Measurements from ENCODE around the gene PEMT.

The PEMT gene

DNA sequence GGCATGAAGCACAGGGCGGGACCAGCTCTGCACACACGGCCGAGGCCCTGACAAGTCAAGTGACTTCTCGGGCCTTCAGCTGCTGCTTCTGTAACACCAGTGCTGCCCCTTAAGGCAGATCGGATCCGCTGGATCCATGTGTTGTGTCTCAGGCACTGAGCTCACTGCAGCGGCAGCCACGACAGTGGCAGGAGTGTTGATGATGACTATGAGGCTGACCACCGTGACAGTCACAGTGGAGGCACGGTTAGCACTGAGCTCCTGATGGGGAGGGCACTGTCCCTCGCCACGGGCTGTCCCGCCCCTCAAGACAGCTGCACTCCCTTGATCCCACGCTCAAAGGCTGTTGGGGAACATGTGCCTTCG lies 29.4 kb downstream of the PEMT start:
- no peak overlapping the region for H2AK5ac ChIP-seq (ENCODE audit: low read length)

GRCh38 chr17:17561408-17562145 lies 29.9 kb downstream of the PEMT start:
- Histone ChIP-seq H4K8ac (ENCODE audit: low read depth, low read length) (no peak overlapping the region), H3K23ac (ENCODE audit: low read length) (no peak overlapping the region), H3K18ac (ENCODE audit: low read length) (no peak overlapping the region), H2BK5ac (ENCODE audit: low read depth, low read length, poor library complexity) (no peak overlapping the region), H4K12ac (ENCODE audit: low read depth, low read length) (no peak overlapping the region), H2AK5ac (ENCODE audit: low read length) (no peak overlapping the region), H3K4ac (ENCODE audit: low read depth, low read length) (no peak overlapping the region), H3K4me3 (ENCODE audit: low read depth, low read length) (no peak overlapping the region), H2AFZ (ENCODE audit: insufficient read depth, low read length, poor library complexity) (no peak overlapping the region), H2BK120ac (ENCODE audit: insufficient read depth, low read length, poor library complexity) (no peak overlapping the region), H3K14ac (ENCODE audit: low read length) (no peak overlapping the region), H2BK12ac (ENCODE audit: low read length) (no peak overlapping the region), H3K36me3 (ENCODE audit: control insufficient read depth in 1 of 2, insufficient read depth in 2 of 2, low read length in 2 of 2) (no peaks in the 10 kb centered on the region), H3K9ac (ENCODE audit: low read length) (no peak overlapping the region), H3K27me3 (ENCODE audit: insufficient read depth, low read length) (no peaks in the 10 kb centered on the region), H3K79me2 (ENCODE audit: control insufficient read depth, insufficient read depth, low read length, poor library complexity) (no peaks in the 10 kb centered on the region), H3K9me3 (ENCODE audit: insufficient read depth, low read depth, low read length) (no peaks in the 10 kb centered on the region), H4K91ac (ENCODE audit: low read depth, low read length) (no peak overlapping the region), H3K4me1 (ENCODE audit: control insufficient read depth in 1 of 2, insufficient read depth in 2 of 2, low read length in 2 of 2) (no peaks in the 10 kb centered on the region), H3K4me2 (ENCODE audit: low read length) (no peak overlapping the region), H3K27ac (ENCODE audit: low read depth, low read length) (no peak overlapping the region), H3K79me1 (ENCODE audit: low read length) (no peaks in the 10 kb centered on the region)
- WGBS (ENCODE audit: extremely low coverage, insufficient coverage, insufficient read length): no CpG with 5 or more reads among the region's 30 CpGs
- DNase-seq: no peak

More for the DNA sequence above, 29.4 kb downstream of the PEMT start:
- H3K36me3 ChIP-seq (ENCODE audit: control insufficient read depth in 1 of 2, insufficient read depth in 2 of 2, low read length in 2 of 2): no peaks in the 10 kb centered on the region
- no peak overlapping the region for H3K4me3 ChIP-seq (ENCODE audit: low read depth, low read length)
- no CpG with 5 or more reads among the region's 15 CpGs for WGBS (ENCODE audit: extremely low coverage, insufficient coverage, insufficient read length)
- H3K79me1 ChIP-seq (ENCODE audit: low read length): no peaks in the 10 kb centered on the region
- H3K4me1 ChIP-seq (ENCODE audit: control insufficient read depth in 1 of 2, insufficient read depth in 2 of 2, low read length in 2 of 2): no peaks in the 10 kb centered on the region
- no peaks in the 10 kb centered on the region for H3K79me2 ChIP-seq (ENCODE audit: control insufficient read depth, insufficient read depth, low read length, poor library complexity)
- no peak for DNase-seq
- no peak overlapping the region for H3K14ac ChIP-seq (ENCODE audit: low read length)
- no peak overlapping the region for H2BK120ac ChIP-seq (ENCODE audit: insufficient read depth, low read length, poor library complexity)
- H3K18ac ChIP-seq (ENCODE audit: low read length): no peak overlapping the region
- H3K23ac ChIP-seq (ENCODE audit: low read length): no peak overlapping the region
- H3K27ac ChIP-seq (ENCODE audit: low read depth, low read length): no peak overlapping the region
- no peak overlapping the region for H2BK5ac ChIP-seq (ENCODE audit: low read depth, low read length, poor library complexity)
- H3K4me2 ChIP-seq (ENCODE audit: low read length): no peak overlapping the region
- no peak overlapping the region for H4K8ac ChIP-seq (ENCODE audit: low read depth, low read length)
- no peak overlapping the region for H3K4ac ChIP-seq (ENCODE audit: low read depth, low read length)
- H3K27me3 ChIP-seq (ENCODE audit: insufficient read depth, low read length): no peaks in the 10 kb centered on the region
- H3K9ac ChIP-seq (ENCODE audit: low read length): no peak overlapping the region
- H2BK12ac ChIP-seq (ENCODE audit: low read length): no peak overlapping the region
- no peak overlapping the region for H2AFZ ChIP-seq (ENCODE audit: insufficient read depth, low read length, poor library complexity)
- no peak overlapping the region for H4K12ac ChIP-seq (ENCODE audit: low read depth, low read length)
- H3K9me3 ChIP-seq (ENCODE audit: insufficient read depth, low read depth, low read length): no peaks in the 10 kb centered on the region
- no peak overlapping the region for H4K91ac ChIP-seq (ENCODE audit: low read depth, low read length)

DNA sequence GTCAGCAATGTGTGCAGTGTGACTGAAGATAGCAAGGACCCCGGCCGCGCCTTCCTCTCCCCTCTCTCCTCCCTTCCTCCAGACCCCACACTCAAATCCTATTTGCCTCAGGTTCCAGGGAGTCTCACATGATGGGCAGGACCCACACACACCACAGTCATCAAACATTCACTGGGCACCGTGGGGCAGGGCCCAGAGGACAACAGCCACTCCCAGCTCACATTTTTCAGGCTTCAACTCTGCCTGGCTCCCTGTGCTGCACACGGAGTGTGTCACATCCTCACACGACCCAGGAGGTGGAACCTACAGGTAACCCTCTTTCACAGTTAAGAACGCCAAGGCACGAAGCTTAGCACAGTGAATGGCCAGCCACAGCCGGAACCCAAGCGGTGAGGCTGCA lies 30.5 kb downstream of the PEMT start:
- H3K4ac ChIP-seq (ENCODE audit: low read depth, low read length): no peak overlapping the region
- H3K14ac ChIP-seq (ENCODE audit: low read length): no peak overlapping the region
- H3K4me1 ChIP-seq (ENCODE audit: control insufficient read depth in 1 of 2, insufficient read depth in 2 of 2, low read length in 2 of 2): no peaks in the 10 kb centered on the region
- no peaks in the 10 kb centered on the region for H3K9me3 ChIP-seq (ENCODE audit: insufficient read depth, low read depth, low read length)
- H3K4me3 ChIP-seq (ENCODE audit: low read depth, low read length): no peak overlapping the region
- no peaks in the 10 kb centered on the region for H3K27me3 ChIP-seq (ENCODE audit: insufficient read depth, low read length)
- H2BK120ac ChIP-seq (ENCODE audit: insufficient read depth, low read length, poor library complexity): no peak overlapping the region
- no peak overlapping the region for H3K18ac ChIP-seq (ENCODE audit: low read length)
- H3K23ac ChIP-seq (ENCODE audit: low read length): no peak overlapping the region
- no peak overlapping the region for H3K9ac ChIP-seq (ENCODE audit: low read length)
- H3K79me2 ChIP-seq (ENCODE audit: control insufficient read depth, insufficient read depth, low read length, poor library complexity): no peaks in the 10 kb centered on the region
- no CpG with 5 or more reads among the region's 10 CpGs for WGBS (ENCODE audit: extremely low coverage, insufficient coverage, insufficient read length)
- no peak overlapping the region for H2BK5ac ChIP-seq (ENCODE audit: low read depth, low read length, poor library complexity)
- H3K27ac ChIP-seq (ENCODE audit: low read depth, low read length): no peak overlapping the region
- DNase-seq: no peak
- no peak overlapping the region for H2BK12ac ChIP-seq (ENCODE audit: low read length)
- no peak overlapping the region for H3K4me2 ChIP-seq (ENCODE audit: low read length)
- no peak overlapping the region for H2AK5ac ChIP-seq (ENCODE audit: low read length)
- H4K8ac ChIP-seq (ENCODE audit: low read depth, low read length): no peak overlapping the region
- no peak overlapping the region for H4K12ac ChIP-seq (ENCODE audit: low read depth, low read length)
- H4K91ac ChIP-seq (ENCODE audit: low read depth, low read length): no peak overlapping the region
- no peak overlapping the region for H2AFZ ChIP-seq (ENCODE audit: insufficient read depth, low read length, poor library complexity)
- H3K79me1 ChIP-seq (ENCODE audit: low read length): no peaks in the 10 kb centered on the region
- no peaks in the 10 kb centered on the region for H3K36me3 ChIP-seq (ENCODE audit: control insufficient read depth in 1 of 2, insufficient read depth in 2 of 2, low read length in 2 of 2)

DNA sequence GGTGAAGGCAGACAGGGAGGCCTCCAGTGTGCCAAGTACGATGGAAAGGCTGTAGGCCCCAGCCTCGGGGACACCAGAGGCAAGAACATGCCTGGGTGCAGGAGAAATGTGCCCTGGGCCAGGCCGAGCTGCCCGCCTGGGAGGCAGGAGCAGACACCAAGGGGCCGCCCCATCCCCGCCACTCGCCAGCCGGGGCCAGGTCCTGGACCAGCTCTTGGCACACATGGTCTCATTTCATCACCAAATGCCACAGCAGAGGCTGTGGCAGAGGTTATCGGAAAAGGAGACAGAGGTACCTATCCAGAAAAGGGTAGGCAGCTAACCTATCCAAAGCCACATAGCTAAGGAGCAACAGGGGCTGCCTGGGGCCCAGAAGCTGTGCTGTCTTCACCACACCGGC lies 31.3 kb downstream of the PEMT start:
- no CpG with 5 or more reads among the region's 10 CpGs for WGBS (ENCODE audit: extremely low coverage, insufficient coverage, insufficient read length)

More for the DNA sequence above, 31.3 kb downstream of the PEMT start:
- no peak overlapping the region for H3K27ac ChIP-seq (ENCODE audit: low read depth, low read length)
- no peaks in the 10 kb centered on the region for H3K4me1 ChIP-seq (ENCODE audit: control insufficient read depth in 1 of 2, insufficient read depth in 2 of 2, low read length in 2 of 2)
- no peak overlapping the region for H3K14ac ChIP-seq (ENCODE audit: low read length)
- no peak overlapping the region for H2BK12ac ChIP-seq (ENCODE audit: low read length)
- no peak overlapping the region for H2AK5ac ChIP-seq (ENCODE audit: low read length)
- H3K36me3 ChIP-seq (ENCODE audit: control insufficient read depth in 1 of 2, insufficient read depth in 2 of 2, low read length in 2 of 2): no peaks in the 10 kb centered on the region
- H3K27me3 ChIP-seq (ENCODE audit: insufficient read depth, low read length): no peaks in the 10 kb centered on the region
- H3K4ac ChIP-seq (ENCODE audit: low read depth, low read length): no peak overlapping the region
- H4K12ac ChIP-seq (ENCODE audit: low read depth, low read length): no peak overlapping the region
- no peak overlapping the region for H2AFZ ChIP-seq (ENCODE audit: insufficient read depth, low read length, poor library complexity)
- no peak overlapping the region for H3K9ac ChIP-seq (ENCODE audit: low read length)
- H3K79me2 ChIP-seq (ENCODE audit: control insufficient read depth, insufficient read depth, low read length, poor library complexity): no peaks in the 10 kb centered on the region
- H3K9me3 ChIP-seq (ENCODE audit: insufficient read depth, low read depth, low read length): no peaks in the 10 kb centered on the region
- no peak for DNase-seq
- H2BK120ac ChIP-seq (ENCODE audit: insufficient read depth, low read length, poor library complexity): no peak overlapping the region
- no peak overlapping the region for H3K23ac ChIP-seq (ENCODE audit: low read length)
- H4K8ac ChIP-seq (ENCODE audit: low read depth, low read length): no peak overlapping the region
- no peak overlapping the region for H3K18ac ChIP-seq (ENCODE audit: low read length)
- no peak overlapping the region for H2BK5ac ChIP-seq (ENCODE audit: low read depth, low read length, poor library complexity)
- no peak overlapping the region for H3K4me2 ChIP-seq (ENCODE audit: low read length)
- H3K79me1 ChIP-seq (ENCODE audit: low read length): no peaks in the 10 kb centered on the region
- H3K4me3 ChIP-seq (ENCODE audit: low read depth, low read length): no peak overlapping the region
- H4K91ac ChIP-seq (ENCODE audit: low read depth, low read length): no peak overlapping the region
